ENCODE results near the gene KCNN1. TPM values are rescaled to one million over a fixed set of nuclear protein-coding genes. Genes with fewer than 3 reads are reported as not detected.
A peak's percentile ranks its signal among the peaks of the same experiment; 100 is the strongest.
"Not testable (repeated sequence)": the region's sequence is repeated elsewhere in the genome, so short reads cannot be mapped to it uniquely, and the experiment has no call there.

Gene KCNN1
- total RNA-seq, 2 donors from 2014 or later = 0.56 to 0.63 TPM

GRCh38 chr19:18023622-18024251 lies 56.8 kb downstream of the KCNN1 start:
- no peaks in the 10 kb centered on the region for H3K27me3 ChIP-seq
- no peak overlapping the region for H3K4me3 ChIP-seq
- H3K27ac ChIP-seq = peak overlapping the region; percentile 91 to 93
- no peaks in the 10 kb centered on the region for H3K36me3 ChIP-seq
- TF ChIP-seq CTCF (IDR thresholded peaks at IDR 0.05) = no peak
- DNase-seq (ENCODE audit: low spot score) = peak; percentile 96
- H3K9me3 ChIP-seq = no peaks in the 10 kb centered on the region
- peaks cover 0 to 61% of the 10 kb centered on the region in 2 donors for H3K4me1 ChIP-seq

GRCh38 chr19:18027151-18027550 lies 60.2 kb downstream of the KCNN1 start:
- peaks cover 0 to 35% of the 10 kb centered on the region in 2 donors for H3K4me1 ChIP-seq
- H3K27me3 ChIP-seq = no peaks in the 10 kb centered on the region
- no peaks in the 10 kb centered on the region for H3K36me3 ChIP-seq
- no peaks in the 10 kb centered on the region for H3K9me3 ChIP-seq
- DNase-seq (ENCODE audit: low spot score) = no peak
- no peak for TF ChIP-seq CTCF (IDR thresholded peaks at IDR 0.05)
- H3K27ac ChIP-seq = no peak overlapping the region
- no peak overlapping the region for H3K4me3 ChIP-seq

- DNase-seq (ENCODE audit: low spot score) = peak; percentile 70
- H3K4me1 ChIP-seq = peaks cover 0 to 10% of the 10 kb centered on the region in 2 donors
- no peak for TF ChIP-seq CTCF (IDR thresholded peaks at IDR 0.05)
- no peaks in the 10 kb centered on the region for H3K9me3 ChIP-seq
- H3K27me3 ChIP-seq = no peaks in the 10 kb centered on the region
- peak overlapping the region; percentile 37 to 78 for H3K27ac ChIP-seq
- no peak overlapping the region for H3K4me3 ChIP-seq
- no peaks in the 10 kb centered on the region for H3K36me3 ChIP-seq
Observed at GRCh38 chr19:18029617-18030338, 62.9 kb downstream of the KCNN1 start.

GRCh38 chr19:18031401-18031800 lies 64.5 kb downstream of the KCNN1 start:
- not testable (repeated sequence) for DNase-seq (ENCODE audit: low spot score); H3K36me3 ChIP-seq; H3K9me3 ChIP-seq; H3K27me3 ChIP-seq; H3K4me3 ChIP-seq; H3K4me1 ChIP-seq
- H3K27ac ChIP-seq = peak overlapping the region in 1 of 2 donors; percentile 51

GRCh38 chr19:18032102-18032501 lies 65.2 kb downstream of the KCNN1 start:
- H3K9me3 ChIP-seq; H3K4me1 ChIP-seq; H3K36me3 ChIP-seq; H3K27me3 ChIP-seq; H3K4me3 ChIP-seq; DNase-seq (ENCODE audit: low spot score): not testable (repeated sequence)
- peak overlapping the region in 1 of 2 donors; percentile 51 for H3K27ac ChIP-seq

- Histone ChIP-seq H3K27me3 (no peaks in the 10 kb centered on the region), H3K9me3 (no peaks in the 10 kb centered on the region), H3K27ac (no peak overlapping the region), H3K4me3 (no peak overlapping the region), H3K36me3 (no peaks in the 10 kb centered on the region), H3K4me1 (peaks cover 0 to 18% of the 10 kb centered on the region in 2 donors)
- no peak for TF ChIP-seq CTCF (IDR thresholded peaks at IDR 0.05)
- no peak for DNase-seq (ENCODE audit: low spot score)
Observed at GRCh38 chr19:18041054-18041453, 74.1 kb downstream of the KCNN1 start.
